Measurements from ENCODE around the gene RPL21.
"Not testable (repeated sequence)": the region's sequence is repeated elsewhere in the genome, so short reads cannot be mapped to it uniquely, and the experiment has no call there.

Gene RPL21
- total RNA-seq = 564 to 1,009 (median 833) reads per million in 9 experiments

DNA sequence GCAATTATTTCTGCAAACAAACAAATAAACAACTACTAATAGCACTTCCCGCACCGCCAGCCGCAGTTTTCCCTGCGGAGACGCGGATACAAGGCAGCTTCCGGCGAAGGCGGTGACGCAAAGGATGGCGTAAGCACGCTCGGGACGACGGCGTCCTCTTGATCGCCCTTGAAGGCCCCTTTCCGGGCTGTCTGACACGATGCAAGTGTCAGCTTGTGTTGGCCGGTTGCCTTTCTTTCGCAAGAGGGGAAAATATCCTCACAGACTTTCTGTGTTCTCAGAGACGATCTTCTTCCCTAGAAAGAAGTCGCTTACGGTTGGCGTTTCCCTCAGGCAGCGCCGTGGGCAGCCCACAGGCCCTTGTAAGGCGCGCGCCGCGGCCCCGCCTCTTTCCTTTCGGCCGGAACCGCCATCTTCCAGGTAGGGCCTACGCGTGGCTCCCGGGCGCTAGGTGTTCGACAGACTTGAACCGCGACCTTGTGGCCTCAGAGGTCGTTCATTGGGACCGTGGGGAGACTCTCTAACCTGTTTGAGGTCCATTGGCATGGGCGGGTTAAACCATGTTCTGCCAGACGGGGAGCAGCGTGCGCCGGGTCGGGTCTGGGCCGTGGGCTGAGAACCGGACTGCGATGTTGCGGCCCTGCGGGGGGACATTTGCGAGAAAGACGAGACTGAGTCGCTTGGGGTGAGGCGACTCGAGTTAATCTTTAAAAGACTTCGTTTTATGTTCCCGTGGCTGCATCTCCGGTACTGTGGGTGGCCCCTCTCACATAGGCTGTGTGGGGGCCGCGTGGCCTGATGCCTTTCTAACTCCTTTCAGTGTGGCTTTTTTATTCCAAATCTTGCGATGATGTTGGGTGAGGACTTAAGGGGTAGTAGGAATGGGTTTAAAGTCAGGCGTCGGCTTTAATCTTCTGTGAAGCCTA is at the start of gene RPL21:
Gene RPL21 (plus strand): TSS at position 393 of the 926 bp plus-strand sequence. CDS start 2,219 bp downstream, outside the sequence.
- DNase-seq = peak; percentile 88 to 97 (median 90)
- Mint-ChIP-seq H3K4me1 (ENCODE audit: low read depth in 2 of 2) (peaks cover 30 to 40% of the 10 kb centered on the region in 2 donors), H3K27ac (peak within 1 kb of the TSS; percentile 100), H3K36me3 (ENCODE audit: insufficient read depth) (peaks cover 50% of the 10 kb centered on the region), H3K27me3 (no peaks in the 10 kb centered on the region), H3K4me3 (peak within 1 kb of the TSS; percentile 94 to 96), H3K9me3 (no peaks in the 10 kb centered on the region)
- peak; percentile 92 for ATAC-seq (replicated peaks)

DNA sequence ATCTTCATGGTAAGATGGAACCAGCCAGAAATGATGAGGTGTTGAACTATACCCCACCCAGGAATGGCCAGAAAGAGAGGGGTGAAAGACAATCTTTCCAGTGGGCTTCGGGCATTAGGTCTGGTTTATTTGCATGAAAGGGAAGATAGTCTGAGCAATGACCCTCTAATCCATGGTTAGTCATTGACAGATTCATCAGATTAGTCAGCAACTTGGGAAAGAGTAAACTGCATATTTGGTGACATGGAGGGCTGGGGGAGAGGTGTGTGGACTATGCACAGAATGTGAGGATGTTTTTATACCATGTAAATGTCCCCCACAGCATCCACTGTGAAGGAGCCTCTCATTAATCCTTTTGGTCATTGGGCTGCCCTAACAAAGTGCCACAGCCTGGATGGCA is 49.7 kb upstream of the RPL21 start:
- H3K4me1 Mint-ChIP-seq (ENCODE audit: low read depth in 2 of 2) = no peaks in the 10 kb centered on the region
- no peaks in the 10 kb centered on the region for H3K36me3 Mint-ChIP-seq (ENCODE audit: insufficient read depth)
- no peak overlapping the region for H3K27ac Mint-ChIP-seq
- no peaks in the 10 kb centered on the region for H3K9me3 Mint-ChIP-seq
- DNase-seq = no peak
- peaks cover 4 to 13% of the 10 kb centered on the region in 2 donors for H3K27me3 Mint-ChIP-seq
- ATAC-seq (replicated peaks) = no peak
- H3K4me3 Mint-ChIP-seq = no peak overlapping the region

DNA sequence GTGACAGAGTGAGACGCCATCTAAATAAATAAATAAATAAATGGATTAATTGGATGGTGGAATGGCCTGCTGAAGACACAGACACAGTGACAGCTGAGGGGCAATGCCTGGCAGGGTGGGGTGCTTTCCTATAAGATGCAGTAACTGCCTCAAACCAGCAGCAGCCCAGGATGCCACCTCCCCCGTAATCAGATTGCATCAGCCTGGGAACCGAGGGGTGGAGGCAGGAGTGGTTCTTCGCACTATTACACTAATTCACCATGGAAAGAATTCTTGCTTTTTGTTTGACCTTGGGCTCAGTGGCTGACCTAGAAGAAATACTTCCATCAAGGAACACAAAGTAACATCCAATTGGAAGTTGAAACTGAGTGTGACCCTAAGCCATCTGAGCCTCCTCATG is 48.2 kb upstream of the RPL21 start:
- no peak for ATAC-seq (replicated peaks)
- Mint-ChIP-seq H3K4me1 (ENCODE audit: low read depth in 2 of 2) (no peaks in the 10 kb centered on the region), H3K27ac (no peak overlapping the region), H3K4me3 (no peak overlapping the region), H3K27me3 (peaks cover 10 to 21% of the 10 kb centered on the region in 2 donors), H3K36me3 (ENCODE audit: insufficient read depth) (no peaks in the 10 kb centered on the region), H3K9me3 (no peaks in the 10 kb centered on the region)
- no peak for DNase-seq

DNA sequence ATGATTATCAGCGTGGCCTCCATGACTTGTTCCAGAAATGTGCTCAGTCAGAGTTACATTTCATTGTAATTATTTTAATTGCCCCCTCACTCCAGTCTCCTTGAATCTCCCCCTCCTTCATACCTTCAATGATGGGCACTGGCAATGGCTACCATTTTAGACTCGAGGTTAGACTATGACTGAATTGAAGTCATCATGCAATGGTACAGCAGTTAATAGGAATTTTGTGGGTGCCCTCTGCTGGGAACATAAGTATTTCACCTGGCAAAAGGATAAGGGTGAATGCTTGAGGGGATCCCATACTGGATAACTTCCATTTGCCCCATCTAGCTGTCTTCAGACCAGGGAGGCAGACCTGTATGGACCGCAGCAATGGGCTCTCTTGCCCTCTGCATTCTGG is 47.5 kb upstream of the RPL21 start:
- no peak for ATAC-seq (replicated peaks)
- Mint-ChIP-seq H3K4me3 (no peak overlapping the region), H3K27me3 (peaks cover 10 to 21% of the 10 kb centered on the region in 2 donors), H3K9me3 (no peaks in the 10 kb centered on the region), H3K36me3 (ENCODE audit: insufficient read depth) (no peaks in the 10 kb centered on the region), H3K27ac (no peak overlapping the region), H3K4me1 (ENCODE audit: low read depth in 2 of 2) (no peaks in the 10 kb centered on the region)
- DNase-seq = no peak

DNA sequence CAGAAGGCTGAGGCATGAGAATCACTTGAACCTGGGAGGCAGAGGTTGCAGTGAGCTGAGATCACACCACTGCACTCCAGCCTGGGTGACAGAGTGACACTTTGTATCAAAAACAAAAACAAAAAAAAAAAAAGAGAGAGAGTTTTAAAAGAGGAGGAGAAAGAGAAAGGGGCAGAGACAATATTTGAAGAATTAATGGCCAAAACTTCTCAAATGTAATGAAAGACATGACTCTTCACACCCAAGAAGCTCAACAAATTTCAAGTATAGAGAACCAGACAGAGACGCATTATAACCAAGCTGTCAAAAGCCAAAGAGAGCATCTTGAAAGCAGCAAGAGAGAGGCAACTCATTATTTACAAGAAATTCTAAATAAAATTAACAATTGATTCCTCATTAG is 42.8 kb upstream of the RPL21 start:
- H3K4me1 Mint-ChIP-seq (ENCODE audit: low read depth in 2 of 2) = peaks cover 3 to 8% of the 10 kb centered on the region in 2 donors
- no peak overlapping the region for H3K4me3 Mint-ChIP-seq
- H3K27me3 Mint-ChIP-seq = peaks cover 9 to 10% of the 10 kb centered on the region in 2 donors
- no peak for DNase-seq
- no peak overlapping the region for H3K27ac Mint-ChIP-seq
- H3K36me3 Mint-ChIP-seq (ENCODE audit: insufficient read depth) = peaks cover 9% of the 10 kb centered on the region
- no peak for ATAC-seq (replicated peaks)
- no peaks in the 10 kb centered on the region for H3K9me3 Mint-ChIP-seq

DNA sequence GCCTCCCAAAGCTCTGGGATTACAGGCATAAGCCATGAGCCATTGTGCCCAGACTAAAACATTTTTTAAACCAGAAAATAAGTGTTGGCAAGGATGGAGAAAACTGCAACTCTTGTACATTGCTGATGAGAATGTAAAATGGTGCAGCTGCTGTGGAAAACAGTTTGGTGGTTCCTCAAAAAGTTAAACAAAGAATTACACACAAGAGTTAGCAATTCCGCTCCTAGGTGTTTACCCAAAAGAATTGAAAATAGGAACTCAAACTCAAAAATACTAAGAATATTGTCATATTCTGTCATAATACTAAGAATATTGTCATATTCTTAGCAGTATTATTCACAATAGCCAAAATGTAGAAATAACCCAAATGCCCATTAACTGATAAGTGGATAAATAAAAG is 40.1 kb upstream of the RPL21 start:
- no peak overlapping the region for H3K27ac Mint-ChIP-seq
- no peak overlapping the region for H3K4me3 Mint-ChIP-seq
- peaks cover 6 to 9% of the 10 kb centered on the region in 2 donors for H3K27me3 Mint-ChIP-seq
- peaks cover 3 to 8% of the 10 kb centered on the region in 2 donors for H3K4me1 Mint-ChIP-seq (ENCODE audit: low read depth in 2 of 2)
- peaks cover 9% of the 10 kb centered on the region for H3K36me3 Mint-ChIP-seq (ENCODE audit: insufficient read depth)
- ATAC-seq (replicated peaks) = no peak
- no peak for DNase-seq
- H3K9me3 Mint-ChIP-seq = no peaks in the 10 kb centered on the region

DNA sequence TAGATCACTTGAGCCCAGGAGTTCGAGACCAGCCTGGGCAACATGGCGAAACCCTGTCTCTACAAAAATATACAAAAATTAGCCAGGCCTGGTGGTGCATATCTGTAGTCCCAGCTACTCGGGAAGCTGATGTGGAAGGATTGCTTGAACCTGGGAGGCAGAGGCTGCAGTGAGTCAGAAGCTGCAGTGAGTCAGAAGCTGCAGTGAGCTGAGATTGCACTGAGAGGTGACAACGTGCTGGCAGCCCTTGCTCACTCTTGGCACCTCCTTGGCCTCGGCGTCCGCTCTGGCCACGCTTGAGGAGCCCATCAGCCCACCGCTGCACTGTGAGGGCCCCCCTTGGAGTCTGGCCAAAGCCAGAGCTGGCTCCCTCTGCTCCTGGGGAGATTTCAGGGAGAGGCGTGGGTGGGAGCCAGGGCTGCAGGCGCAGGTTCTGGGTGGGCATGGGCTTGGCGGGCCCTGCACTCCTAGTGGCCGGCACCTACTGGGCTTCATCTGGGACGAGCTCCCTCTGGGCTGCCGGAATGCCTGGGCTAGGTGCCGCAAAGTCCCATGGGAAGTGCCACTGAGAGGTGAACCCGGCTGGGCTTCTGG is 39.5 kb upstream of the RPL21 start:
- DNase-seq (no peak), ATAC-seq (replicated peaks) (no peak)
- H3K4me1 Mint-ChIP-seq (ENCODE audit: low read depth in 2 of 2) = peaks cover 3 to 8% of the 10 kb centered on the region in 2 donors
- H3K27me3 Mint-ChIP-seq = peaks cover 6 to 9% of the 10 kb centered on the region in 2 donors
- no peak overlapping the region for H3K27ac Mint-ChIP-seq
- H3K36me3 Mint-ChIP-seq (ENCODE audit: insufficient read depth) = peaks cover 9% of the 10 kb centered on the region
- H3K4me3 Mint-ChIP-seq = peak overlapping the region in 1 of 2 donors; percentile 56
- no peaks in the 10 kb centered on the region for H3K9me3 Mint-ChIP-seq

DNA sequence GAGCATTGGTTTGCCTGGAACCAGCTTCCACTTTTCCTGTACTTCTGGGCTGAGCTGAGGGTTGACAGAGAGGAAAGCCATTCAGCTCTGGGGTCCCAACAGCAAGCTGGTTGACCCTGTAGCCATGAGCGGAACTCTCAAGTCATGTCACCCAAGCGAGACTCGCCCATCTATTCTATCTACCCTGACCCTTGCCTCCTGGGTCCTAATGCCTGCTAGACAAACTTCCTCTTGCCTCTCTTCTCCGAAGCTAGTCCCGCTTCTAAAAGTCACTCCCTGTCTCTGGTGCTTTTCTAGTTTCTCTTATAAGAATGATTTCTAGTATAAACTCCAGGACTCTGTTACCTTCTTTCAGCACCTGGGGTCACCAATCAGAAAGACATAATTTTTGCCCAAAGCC is 38.0 kb upstream of the RPL21 start:
- not testable (repeated sequence) for DNase-seq; H3K4me3 Mint-ChIP-seq; H3K4me1 Mint-ChIP-seq (ENCODE audit: low read depth in 2 of 2); H3K9me3 Mint-ChIP-seq; ATAC-seq (replicated peaks); H3K27me3 Mint-ChIP-seq; H3K36me3 Mint-ChIP-seq (ENCODE audit: insufficient read depth)
- H3K27ac Mint-ChIP-seq = peak overlapping the region in 1 of 2 donors; percentile 4

DNA sequence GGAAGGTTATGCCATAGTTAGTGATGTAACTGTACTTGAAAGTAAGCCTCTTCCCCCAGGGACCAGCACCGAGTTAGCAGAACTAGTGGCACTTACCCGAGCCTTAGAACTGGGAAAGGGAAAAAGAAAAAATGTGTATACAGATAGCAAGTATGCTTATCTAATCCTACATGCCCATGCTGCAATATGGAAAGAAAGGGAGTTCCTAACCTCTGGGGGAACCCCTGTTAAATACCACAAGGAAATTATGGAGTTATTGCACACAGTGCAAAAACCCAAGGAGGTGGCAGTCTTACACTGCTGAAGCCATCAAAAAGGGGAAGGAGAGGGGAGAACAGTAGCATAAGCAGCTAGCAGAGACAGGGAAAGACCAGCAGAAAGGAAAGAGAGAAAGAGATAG is 33.6 kb upstream of the RPL21 start:
- H3K27me3 Mint-ChIP-seq = peaks cover 7 to 30% of the 10 kb centered on the region in 2 donors
- not testable (repeated sequence) for H3K27ac Mint-ChIP-seq; H3K36me3 Mint-ChIP-seq (ENCODE audit: insufficient read depth)

DNA sequence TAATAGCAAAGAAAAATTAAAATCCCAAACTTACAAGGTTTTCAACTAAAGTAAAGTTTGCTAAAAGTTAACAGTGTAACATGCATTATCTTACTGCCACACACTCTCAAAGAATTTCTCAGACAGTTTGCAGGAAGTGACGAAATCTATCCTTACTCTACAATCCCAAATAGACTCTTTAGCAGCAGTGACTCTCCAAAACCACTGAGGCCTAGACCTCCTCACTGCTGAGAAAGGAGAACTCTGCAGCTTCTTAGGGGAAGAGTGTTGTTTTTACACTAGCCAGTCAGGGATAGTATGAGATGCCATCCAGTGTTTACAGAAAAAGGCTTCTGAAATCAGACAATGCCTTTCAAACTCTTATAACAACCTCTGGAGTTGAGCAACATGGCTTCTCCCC is 32.5 kb upstream of the RPL21 start:
- not testable (repeated sequence) for ATAC-seq (replicated peaks); H3K36me3 Mint-ChIP-seq (ENCODE audit: insufficient read depth); H3K9me3 Mint-ChIP-seq; H3K4me1 Mint-ChIP-seq (ENCODE audit: low read depth in 2 of 2); H3K27ac Mint-ChIP-seq; H3K4me3 Mint-ChIP-seq; DNase-seq
- peaks cover 13 to 30% of the 10 kb centered on the region in 2 donors for H3K27me3 Mint-ChIP-seq

More for the DNA sequence above, 33.6 kb upstream of the RPL21 start:
- not testable (repeated sequence) for DNase-seq; H3K9me3 Mint-ChIP-seq; H3K4me1 Mint-ChIP-seq (ENCODE audit: low read depth in 2 of 2); H3K4me3 Mint-ChIP-seq; ATAC-seq (replicated peaks)

DNA sequence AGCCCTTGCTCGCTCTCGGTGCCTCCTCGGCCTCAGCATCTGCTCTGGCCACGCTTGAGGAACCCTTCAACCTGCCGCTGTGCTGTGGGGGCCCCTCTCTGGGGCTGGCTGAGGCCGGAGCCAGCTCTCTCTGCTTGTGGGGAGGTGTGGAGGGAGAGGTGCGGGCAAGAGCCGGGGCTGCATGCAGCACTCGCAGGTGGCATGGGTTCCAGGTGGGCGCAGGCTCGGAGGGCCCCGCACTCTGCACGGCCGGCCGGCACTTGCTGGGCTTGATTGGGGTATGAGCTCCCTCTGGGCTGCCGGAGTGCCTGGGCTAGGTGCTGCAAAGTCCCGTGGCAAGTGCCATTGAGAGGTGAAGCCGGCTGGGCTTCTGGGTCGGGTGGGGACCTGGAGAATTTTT is 31.7 kb upstream of the RPL21 start:
- no peak overlapping the region for H3K4me3 Mint-ChIP-seq
- ATAC-seq (replicated peaks) (no peak), DNase-seq (no peak)
- peaks cover 20 to 38% of the 10 kb centered on the region in 2 donors for H3K27me3 Mint-ChIP-seq
- no peaks in the 10 kb centered on the region for H3K36me3 Mint-ChIP-seq (ENCODE audit: insufficient read depth)
- H3K27ac Mint-ChIP-seq = no peak overlapping the region
- H3K4me1 Mint-ChIP-seq (ENCODE audit: low read depth in 2 of 2) = no peaks in the 10 kb centered on the region
- H3K9me3 Mint-ChIP-seq = no peaks in the 10 kb centered on the region

DNA sequence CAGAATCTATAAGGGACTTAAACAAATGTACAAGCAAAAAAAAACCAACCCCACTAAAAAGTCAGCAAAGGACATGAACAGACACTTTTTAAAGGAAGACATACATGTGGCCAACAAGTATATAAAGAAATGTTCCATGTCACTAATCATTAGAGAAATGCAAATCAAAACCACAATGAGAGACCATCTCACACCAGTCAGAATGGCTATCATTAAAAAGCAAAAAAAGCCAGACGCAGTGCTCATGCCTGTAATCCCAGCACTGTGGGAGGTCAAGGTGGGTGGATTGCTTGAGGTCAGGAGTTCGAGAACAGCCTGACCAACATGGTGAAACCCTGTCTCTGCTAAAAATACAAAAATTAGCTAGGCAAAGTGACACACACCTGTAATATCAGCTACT is 29.3 kb upstream of the RPL21 start:
- H3K4me1 Mint-ChIP-seq (ENCODE audit: low read depth in 2 of 2); H3K36me3 Mint-ChIP-seq (ENCODE audit: insufficient read depth); H3K27ac Mint-ChIP-seq; H3K9me3 Mint-ChIP-seq; DNase-seq; ATAC-seq (replicated peaks); H3K4me3 Mint-ChIP-seq: not testable (repeated sequence)
- H3K27me3 Mint-ChIP-seq = peaks cover 36 to 46% of the 10 kb centered on the region in 2 donors

DNA sequence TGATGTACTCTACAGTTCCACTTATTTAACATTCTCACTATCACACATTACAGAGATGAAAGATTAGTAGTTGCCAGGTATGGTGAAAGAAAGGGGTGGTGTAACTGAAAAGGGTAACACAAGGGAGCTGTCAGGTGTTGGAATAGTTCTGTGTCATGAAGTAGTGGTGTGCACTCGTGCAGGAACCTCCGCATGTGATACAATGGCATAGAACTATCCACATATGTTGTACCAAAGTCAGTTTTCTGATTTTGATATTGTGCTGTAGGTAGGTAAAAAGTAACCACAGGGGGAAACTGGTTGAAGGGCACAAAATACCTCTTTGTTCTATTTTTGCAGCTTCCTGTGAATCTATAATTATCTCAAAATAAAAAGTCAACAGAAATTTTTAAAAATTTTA is 24.4 kb upstream of the RPL21 start:
- no peak for ATAC-seq (replicated peaks)
- Mint-ChIP-seq H3K9me3 (peaks cover 0 to 1% of the 10 kb centered on the region in 2 donors), H3K27ac (no peak overlapping the region), H3K27me3 (peaks cover 22 to 40% of the 10 kb centered on the region in 2 donors), H3K36me3 (ENCODE audit: insufficient read depth) (no peaks in the 10 kb centered on the region), H3K4me1 (ENCODE audit: low read depth in 2 of 2) (no peaks in the 10 kb centered on the region), H3K4me3 (no peak overlapping the region)
- DNase-seq = no peak

DNA sequence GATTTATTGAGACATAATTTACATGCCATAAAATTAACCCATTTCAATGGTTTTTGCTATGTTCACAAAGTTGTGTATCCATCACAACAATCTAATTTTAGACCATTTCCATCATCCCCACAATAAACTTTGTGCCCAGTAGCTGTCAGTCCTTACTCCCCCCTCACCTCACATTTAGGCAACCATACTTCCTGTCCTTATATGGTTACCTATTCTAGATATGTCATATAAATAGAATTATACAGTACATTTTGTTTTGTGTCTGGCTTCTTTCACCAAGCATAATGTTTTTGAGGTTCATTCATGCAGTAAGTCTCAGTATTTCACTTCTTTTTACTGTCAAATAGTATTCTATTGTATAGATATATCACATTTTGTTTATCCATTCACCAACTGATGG is 23.2 kb upstream of the RPL21 start:
- no peak for DNase-seq
- H3K4me1 Mint-ChIP-seq (ENCODE audit: low read depth in 2 of 2) = no peaks in the 10 kb centered on the region
- no peak overlapping the region for H3K4me3 Mint-ChIP-seq
- no peak for ATAC-seq (replicated peaks)
- peaks cover 0 to 2% of the 10 kb centered on the region in 2 donors for H3K9me3 Mint-ChIP-seq
- no peak overlapping the region for H3K27ac Mint-ChIP-seq
- no peaks in the 10 kb centered on the region for H3K36me3 Mint-ChIP-seq (ENCODE audit: insufficient read depth)
- peaks cover 17 to 34% of the 10 kb centered on the region in 2 donors for H3K27me3 Mint-ChIP-seq

All from effector memory CD8-positive, alpha-beta T cell (primary cell).